MM.1S (cell line): ENCODE measurements around the gene ATP2A2.

Experiments
- DNase-seq: peaks from one replicate; pipeline ENCODE4 v3.0.0-alpha.2; 2015
- H2AFZ ChIP-seq: fragments of 300-600 bp; sonication (generic); 2 replicates; pipeline ENCODE4 v1.6.0; 2016; ENCODE audit warnings: antibody characterized with exemption, low read length
- H3F3A ChIP-seq: fragments of 300-600 bp; sonication (generic); 2 replicates; pipeline ENCODE4 v1.6.1; 2016; ENCODE audit warnings: mild to moderate bottlenecking, antibody characterized with exemption, low read length, moderate library complexity, mixed read lengths; ENCODE audit not compliant: insufficient read depth
- H3K27ac ChIP-seq: fragments of 300-600 bp; sonication (generic); 2 replicates; pipeline ENCODE4 v1.5.1; 2016; ENCODE audit warnings: mild to moderate bottlenecking, low read length
- H3K27me3 ChIP-seq: fragments of 300-600 bp; sonication (generic); replicated peaks from 2 replicates; pipeline ENCODE4 v1.6.0; 2016; ENCODE audit warnings: low read length; ENCODE audit not compliant: insufficient read depth
- H3K36me3 ChIP-seq: fragments of 300-600 bp; sonication (generic); replicated peaks from 2 replicates; pipeline ENCODE4 v1.6.1; 2016; ENCODE audit warnings: mild to moderate bottlenecking, low read length, mixed read lengths; ENCODE audit not compliant: insufficient read depth
- H3K4me1 ChIP-seq: fragments of 300-600 bp; sonication (generic); 2 replicates; pipeline ENCODE4 v1.6.1; 2016; ENCODE audit warnings: low read length, mixed read lengths
- H3K4me2 ChIP-seq: fragments of 300-600 bp; sonication (generic); 2 replicates; pipeline ENCODE4 v1.6.0; 2016; ENCODE audit warnings: low read depth, low read length
- H3K4me3 ChIP-seq: fragments of 300-600 bp; sonication (generic); 2 replicates; pipeline ENCODE4 v1.5.1; 2016; ENCODE audit warnings: low read length, mixed read lengths
- H3K79me2 ChIP-seq: fragments of 300-600 bp; sonication (generic); 2 replicates; pipeline ENCODE4 v1.6.1; 2016; ENCODE audit warnings: mixed run types, low read length, mixed read lengths
- H3K9ac ChIP-seq: fragments of 300-600 bp; sonication (generic); 2 replicates; pipeline ENCODE4 v1.6.1; 2016; ENCODE audit warnings: low read length, mixed read lengths
- H3K9me2 ChIP-seq: fragments of 300-600 bp; sonication (generic); replicated peaks from 2 replicates; pipeline ENCODE4 v1.6.1; 2016; ENCODE audit warnings: mild to moderate bottlenecking, low read length, mixed read lengths; ENCODE audit not compliant: insufficient read depth
- H3K9me3 ChIP-seq: fragments of 300-600 bp; sonication (generic); replicated peaks from 2 replicates; pipeline ENCODE4 v1.6.1; 2016; ENCODE audit warnings: mild to moderate bottlenecking, low read length, mixed read lengths; ENCODE audit not compliant: insufficient read depth
- H4K20me1 ChIP-seq: fragments of 300-600 bp; sonication (generic); 2 replicates; pipeline ENCODE4 v1.6.1; 2016; ENCODE audit warnings: mild to moderate bottlenecking, low read length, moderate library complexity, mixed read lengths; ENCODE audit not compliant: insufficient read depth
- EZH2 ChIP-seq: fragments of 300-600 bp; sonication (generic); optimal IDR thresholded peaks from 2 replicates; pipeline ENCODE3; 2017; ENCODE audit warnings: low read depth, mild to moderate bottlenecking, antibody characterized with exemption, low read length, mixed read lengths
- EZH2phosphoT487 ChIP-seq: fragments of 300-600 bp; sonication (generic); IDR thresholded peaks from 2 replicates; pipeline ENCODE4 v1.6.1; 2018; ENCODE audit warnings: antibody characterized with exemption, low read length
- TF ChIP-seq, protein P1 (sequence below): fragments of 300-600 bp; sonication (generic); IDR thresholded peaks from 2 replicates; pipeline ENCODE4 v1.5.1; 2016; ENCODE audit warnings: antibody characterized with exemption, low read length, mixed read lengths

The ATP2A2 gene

DNA sequence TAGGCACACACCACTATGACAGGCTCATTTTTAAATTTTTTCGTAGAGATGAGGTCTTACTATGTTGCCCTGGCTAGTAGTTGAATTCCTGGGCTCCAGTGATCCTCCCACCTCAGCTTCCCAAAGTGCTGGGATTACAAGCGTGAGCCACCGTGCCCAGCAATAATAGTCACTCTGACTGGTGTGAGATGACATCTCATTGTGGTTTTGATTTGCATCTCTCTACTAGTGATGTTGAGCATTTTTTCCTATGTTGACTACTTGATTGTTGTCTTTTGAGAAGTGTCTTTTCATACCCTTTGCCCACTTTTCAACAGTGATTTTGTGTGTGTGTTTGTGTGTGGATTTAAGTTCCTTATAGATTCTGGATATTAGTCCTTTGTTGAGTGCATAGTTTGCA, 26.3 kb downstream of the ATP2A2 start:
- Histone ChIP-seq H3K9ac (no peak overlapping the region), H3K9me3 (no peaks in the 10 kb centered on the region), H3K79me2 (peaks cover 93% of the 10 kb centered on the region), H3K4me2 (no peak overlapping the region), H3K36me3 (no peaks in the 10 kb centered on the region), H3F3A (no peaks in the 10 kb centered on the region), H3K27me3 (no peaks in the 10 kb centered on the region), H3K9me2 (no peaks in the 10 kb centered on the region), H3K4me3 (no peak overlapping the region), H4K20me1 (peaks cover 13% of the 10 kb centered on the region; the same call in 1 of the 2 replicates), H2AFZ (no peak overlapping the region), H3K4me1 (no peaks in the 10 kb centered on the region), H3K27ac (no peak overlapping the region)
- DNase-seq = no peak
- TF ChIP-seq, protein P1, sequence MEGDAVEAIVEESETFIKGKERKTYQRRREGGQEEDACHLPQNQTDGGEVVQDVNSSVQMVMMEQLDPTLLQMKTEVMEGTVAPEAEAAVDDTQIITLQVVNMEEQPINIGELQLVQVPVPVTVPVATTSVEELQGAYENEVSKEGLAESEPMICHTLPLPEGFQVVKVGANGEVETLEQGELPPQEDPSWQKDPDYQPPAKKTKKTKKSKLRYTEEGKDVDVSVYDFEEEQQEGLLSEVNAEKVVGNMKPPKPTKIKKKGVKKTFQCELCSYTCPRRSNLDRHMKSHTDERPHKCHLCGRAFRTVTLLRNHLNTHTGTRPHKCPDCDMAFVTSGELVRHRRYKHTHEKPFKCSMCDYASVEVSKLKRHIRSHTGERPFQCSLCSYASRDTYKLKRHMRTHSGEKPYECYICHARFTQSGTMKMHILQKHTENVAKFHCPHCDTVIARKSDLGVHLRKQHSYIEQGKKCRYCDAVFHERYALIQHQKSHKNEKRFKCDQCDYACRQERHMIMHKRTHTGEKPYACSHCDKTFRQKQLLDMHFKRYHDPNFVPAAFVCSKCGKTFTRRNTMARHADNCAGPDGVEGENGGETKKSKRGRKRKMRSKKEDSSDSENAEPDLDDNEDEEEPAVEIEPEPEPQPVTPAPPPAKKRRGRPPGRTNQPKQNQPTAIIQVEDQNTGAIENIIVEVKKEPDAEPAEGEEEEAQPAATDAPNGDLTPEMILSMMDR = no peak
- no peak for TF ChIP-seq EZH2
- no peak for TF ChIP-seq EZH2phosphoT487

DNA sequence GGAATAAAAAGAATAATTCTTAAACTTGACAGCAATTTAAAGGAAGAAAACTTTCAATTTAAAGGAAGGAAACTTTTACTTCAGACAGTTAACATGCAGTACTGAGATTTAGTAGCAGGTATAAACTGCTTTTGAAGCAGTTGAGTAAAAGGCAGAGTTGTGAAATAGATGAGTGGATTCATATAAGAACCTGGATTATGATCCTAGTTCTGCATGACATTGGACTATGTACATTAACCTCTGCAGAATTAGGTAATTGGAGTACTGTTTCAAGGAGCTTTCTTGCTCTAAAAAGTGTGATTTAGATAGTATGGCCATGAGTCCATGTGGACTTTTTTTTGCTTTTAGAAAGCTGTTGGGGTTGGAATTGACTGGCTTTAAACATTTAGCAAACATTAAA, 29.7 kb downstream of the ATP2A2 start:
- Histone ChIP-seq H3K9me3 (no peaks in the 10 kb centered on the region), H3K79me2 (peaks cover 85% of the 10 kb centered on the region), H4K20me1 (peaks cover 4% of the 10 kb centered on the region; the same call in 1 of the 2 replicates), H3K27me3 (no peaks in the 10 kb centered on the region), H3K9ac (no peak overlapping the region), H3K4me1 (no peaks in the 10 kb centered on the region), H3F3A (no peaks in the 10 kb centered on the region), H2AFZ (no peak overlapping the region), H3K9me2 (no peaks in the 10 kb centered on the region), H3K36me3 (no peaks in the 10 kb centered on the region), H3K4me3 (no peak overlapping the region), H3K27ac (no peak overlapping the region), H3K4me2 (no peak overlapping the region)
- no peak for TF ChIP-seq EZH2phosphoT487
- no peak for DNase-seq

DNA sequence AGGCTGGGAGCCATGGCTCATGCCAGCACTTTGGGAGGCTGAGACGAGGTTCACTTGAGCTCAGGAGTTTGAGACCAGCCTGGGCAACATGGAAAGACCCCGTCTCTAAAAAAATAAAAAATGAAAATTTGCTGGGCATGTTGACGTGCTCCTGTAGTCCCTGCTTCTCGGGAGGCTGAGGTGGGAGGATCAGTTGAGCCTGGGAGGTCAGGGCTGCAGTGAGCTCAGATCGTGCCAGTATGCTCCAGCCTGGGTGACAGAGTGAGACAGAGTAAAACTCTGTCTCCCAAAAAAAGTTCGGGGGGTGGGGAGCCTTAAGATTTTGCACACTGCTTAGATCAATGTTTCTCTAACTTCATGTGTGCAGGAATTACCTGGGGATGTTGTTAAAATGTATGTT, 30.9 kb downstream of the ATP2A2 start:
- no peak overlapping the region for H3K9ac ChIP-seq
- H2AFZ ChIP-seq = no peak overlapping the region
- H3K36me3 ChIP-seq = no peaks in the 10 kb centered on the region
- no peaks in the 10 kb centered on the region for H3F3A ChIP-seq
- no peak overlapping the region for H3K4me3 ChIP-seq
- TF ChIP-seq EZH2 (no peak), EZH2phosphoT487 (no peak)
- TF ChIP-seq, protein P1 = no peak
- no peak overlapping the region for H3K27ac ChIP-seq
- H3K27me3 ChIP-seq = no peaks in the 10 kb centered on the region
- no peak overlapping the region for H3K4me2 ChIP-seq
- H4K20me1 ChIP-seq = peaks cover 4% of the 10 kb centered on the region; the same call in 1 of the 2 replicates
- no peak for DNase-seq
- H3K79me2 ChIP-seq = peaks cover 87% of the 10 kb centered on the region
- H3K9me3 ChIP-seq = no peaks in the 10 kb centered on the region
- H3K4me1 ChIP-seq = no peaks in the 10 kb centered on the region
- no peaks in the 10 kb centered on the region for H3K9me2 ChIP-seq

DNA sequence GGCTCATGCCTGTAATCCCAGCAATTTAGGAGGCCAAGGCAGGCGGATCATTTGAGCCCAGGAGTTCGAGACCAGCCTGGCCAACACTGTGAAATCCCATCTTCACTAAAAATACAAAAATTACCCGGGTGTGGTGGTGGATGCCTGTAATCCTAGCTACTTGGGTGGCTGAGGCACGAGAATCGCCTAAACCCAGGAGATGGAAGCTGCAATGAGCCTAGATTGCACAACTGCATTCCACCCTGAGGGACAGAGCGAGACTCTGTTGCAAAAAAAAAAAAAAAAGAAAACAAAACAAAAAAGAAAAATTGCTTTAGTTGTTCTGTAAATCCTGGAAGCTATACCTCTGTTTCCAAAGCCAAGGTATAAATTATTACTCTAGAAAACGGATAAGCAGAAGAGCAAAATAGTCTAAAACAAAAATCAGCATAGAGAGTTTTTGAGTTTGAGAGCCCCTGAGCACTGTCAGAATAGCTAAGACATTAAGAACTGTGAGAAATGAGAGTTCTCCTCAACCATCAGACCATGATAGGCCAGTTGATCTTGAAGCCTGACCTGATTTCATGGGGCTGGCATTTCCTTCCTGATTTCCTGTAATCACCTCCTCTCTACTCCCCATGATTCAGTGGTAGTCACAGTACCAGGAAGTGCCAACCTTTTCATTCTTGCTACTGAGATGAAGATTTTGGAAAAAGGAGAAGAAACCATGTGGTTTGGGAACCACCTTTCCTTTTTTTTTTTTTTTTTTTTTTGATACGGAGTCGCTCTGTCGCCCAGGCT, 31.7 kb downstream of the ATP2A2 start:
- TF ChIP-seq EZH2phosphoT487 (no peak), EZH2 (no peak)
- TF ChIP-seq, protein P1 = no peak
- no peaks in the 10 kb centered on the region for H3K4me1 ChIP-seq
- no peaks in the 10 kb centered on the region for H3K9me3 ChIP-seq
- no peak overlapping the region for H3K9ac ChIP-seq
- H3K4me2 ChIP-seq = no peak overlapping the region
- H3K9me2 ChIP-seq = no peaks in the 10 kb centered on the region
- peaks cover 4% of the 10 kb centered on the region; the same call in 1 of the 2 replicates for H4K20me1 ChIP-seq
- H3K79me2 ChIP-seq = peaks cover 85% of the 10 kb centered on the region
- no peak overlapping the region for H3K27ac ChIP-seq
- no peaks in the 10 kb centered on the region for H3F3A ChIP-seq
- no peak overlapping the region for H2AFZ ChIP-seq
- H3K36me3 ChIP-seq = no peaks in the 10 kb centered on the region
- H3K4me3 ChIP-seq = no peak overlapping the region
- DNase-seq = no peak
- H3K27me3 ChIP-seq = no peaks in the 10 kb centered on the region
